ENCODE data around the gene ACP3.

ACP3 gene

GRCh38 chr3:132283916-132284405 is 33.2 kb upstream of the ACP3 start:
- Histone ChIP-seq H3K9ac (ENCODE audit: insufficient read length, low read depth) (no peak overlapping the region), H3K4me3 (ENCODE audit: insufficient read length, low read depth) (no peak overlapping the region), H3K4me1 (ENCODE audit: insufficient read depth, insufficient read length) (peaks cover 4% of the 10 kb centered on the region), H3K9me3 (ENCODE audit: insufficient read depth, low read length) (peaks cover 17% of the 10 kb centered on the region; the same call in 1 of the 2 replicates), H3K36me3 (ENCODE audit: insufficient read depth, insufficient read length, low read length) (no peaks in the 10 kb centered on the region), H3K27me3 (ENCODE audit: insufficient read depth, insufficient read length) (no peaks in the 10 kb centered on the region)
- DNase-seq (ENCODE audit: low read depth, low spot score) = no peak
- no peak for TF ChIP-seq YY1 (IDR thresholded peaks at IDR 0.05; ENCODE audit: insufficient read depth, insufficient read length)
- TF ChIP-seq ZNF274 (IDR thresholded peaks at IDR 0.05; ENCODE audit: low read depth, low read length) = no peak
- TF ChIP-seq SUZ12 (IDR thresholded peaks at IDR 0.05; ENCODE audit: extremely low read depth, insufficient read depth, insufficient read length) = no peak

DNA sequence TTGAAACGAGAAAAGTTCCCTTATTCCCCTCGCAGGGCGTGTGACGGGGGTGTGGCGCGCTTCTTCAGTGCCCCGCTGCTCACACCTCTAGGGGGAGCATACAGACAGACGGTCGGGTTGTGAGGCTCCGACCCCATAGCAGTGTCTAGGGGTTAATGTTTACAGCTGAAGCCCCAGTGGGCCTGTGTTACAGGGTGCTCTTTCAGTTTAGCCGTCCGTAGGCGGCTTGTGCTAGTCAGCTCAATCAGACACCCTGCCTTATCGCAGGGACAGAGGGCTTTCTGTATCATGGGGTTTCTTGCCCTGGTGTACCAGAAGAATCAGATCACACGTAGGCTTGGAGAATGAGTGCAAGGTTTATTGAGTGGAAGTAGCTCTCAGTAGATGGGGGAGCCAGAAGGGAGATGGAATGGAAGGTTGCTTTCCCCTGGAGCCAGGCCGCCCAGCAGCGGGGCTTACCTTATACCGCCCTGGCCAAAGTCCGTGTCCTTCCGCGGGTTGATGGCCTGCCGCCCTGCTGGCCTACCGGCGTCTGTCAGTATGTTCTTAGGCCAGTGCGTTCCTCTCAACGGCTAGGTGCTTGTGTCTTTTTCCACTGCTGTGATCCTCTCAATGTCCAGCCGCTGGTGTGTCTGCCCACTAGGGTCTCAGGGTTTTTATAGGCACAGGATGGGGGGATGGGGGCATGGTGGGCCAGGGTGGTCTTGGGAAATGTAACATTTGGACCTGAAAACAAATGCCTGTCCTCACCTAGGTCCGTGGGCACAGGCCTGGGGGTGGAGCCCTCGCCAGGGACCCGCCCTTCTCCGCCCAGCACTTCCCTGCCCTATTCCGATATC is 32.2 kb upstream of the ACP3 start:
- DNase-seq (ENCODE audit: low read depth, low spot score) = no peak
- H3K4me1 ChIP-seq (ENCODE audit: insufficient read depth, insufficient read length) = peaks cover 4% of the 10 kb centered on the region
- no peak overlapping the region for H3K9ac ChIP-seq (ENCODE audit: insufficient read length, low read depth)
- H3K9me3 ChIP-seq (ENCODE audit: insufficient read depth, low read length) = peaks cover 17% of the 10 kb centered on the region; the same call in 1 of the 2 replicates
- H3K4me3 ChIP-seq (ENCODE audit: insufficient read length, low read depth) = no peak overlapping the region
- TF ChIP-seq SUZ12 (IDR thresholded peaks at IDR 0.05; ENCODE audit: extremely low read depth, insufficient read depth, insufficient read length) (no peak), ZNF274 (IDR thresholded peaks at IDR 0.05; ENCODE audit: low read depth, low read length) (no peak), YY1 (IDR thresholded peaks at IDR 0.05; ENCODE audit: insufficient read depth, insufficient read length) (no peak)
- no peaks in the 10 kb centered on the region for H3K36me3 ChIP-seq (ENCODE audit: insufficient read depth, insufficient read length, low read length)
- no peaks in the 10 kb centered on the region for H3K27me3 ChIP-seq (ENCODE audit: insufficient read depth, insufficient read length)

DNA sequence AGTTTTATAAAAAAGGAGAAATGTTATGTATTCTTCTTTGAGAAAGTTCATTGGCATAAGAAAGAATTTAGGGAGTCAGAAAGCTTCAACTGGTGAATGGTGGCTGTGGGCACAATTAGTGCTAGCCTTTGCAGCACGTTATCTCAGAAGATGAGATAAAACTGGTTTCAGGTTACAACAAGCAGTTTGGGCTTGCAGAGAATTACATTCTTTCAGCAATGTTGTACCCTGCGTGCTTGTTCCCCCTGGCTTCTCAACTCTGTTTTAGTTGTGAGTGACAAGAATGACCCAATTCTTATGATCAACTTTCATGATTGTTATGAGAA is 31.6 kb upstream of the ACP3 start:
- H3K36me3 ChIP-seq (ENCODE audit: insufficient read depth, insufficient read length, low read length) = no peaks in the 10 kb centered on the region
- peaks cover 17% of the 10 kb centered on the region; the same call in 1 of the 2 replicates for H3K9me3 ChIP-seq (ENCODE audit: insufficient read depth, low read length)
- no peak overlapping the region for H3K4me3 ChIP-seq (ENCODE audit: insufficient read length, low read depth)
- no peaks in the 10 kb centered on the region for H3K27me3 ChIP-seq (ENCODE audit: insufficient read depth, insufficient read length)
- no peak for DNase-seq (ENCODE audit: low read depth, low spot score)
- no peak for TF ChIP-seq SUZ12 (IDR thresholded peaks at IDR 0.05; ENCODE audit: extremely low read depth, insufficient read depth, insufficient read length)
- TF ChIP-seq ZNF274 (IDR thresholded peaks at IDR 0.05; ENCODE audit: low read depth, low read length) = no peak
- no peak for TF ChIP-seq YY1 (IDR thresholded peaks at IDR 0.05; ENCODE audit: insufficient read depth, insufficient read length)
- peaks cover 4% of the 10 kb centered on the region for H3K4me1 ChIP-seq (ENCODE audit: insufficient read depth, insufficient read length)
- no peak overlapping the region for H3K9ac ChIP-seq (ENCODE audit: insufficient read length, low read depth)

DNA sequence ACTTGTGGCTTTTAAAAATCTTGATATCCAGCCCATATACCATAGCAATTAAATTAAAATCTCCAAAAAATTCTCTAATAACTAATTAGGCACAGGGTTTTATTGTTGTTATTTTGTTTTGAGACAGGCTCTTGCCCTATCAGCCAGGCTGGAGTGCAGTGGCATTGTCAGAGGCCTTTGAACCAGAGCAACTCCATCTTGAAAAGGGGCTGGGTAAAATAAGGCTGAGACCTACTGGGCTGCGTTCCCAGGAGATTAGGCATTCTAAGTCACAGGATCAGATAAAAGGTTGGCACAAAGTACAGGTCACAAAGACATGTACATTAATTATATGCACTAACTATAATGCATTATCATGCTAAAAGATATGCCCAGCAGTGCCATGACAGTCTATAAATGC is 31.2 kb upstream of the ACP3 start:
- DNase-seq (ENCODE audit: low read depth, low spot score) = no peak

DNA sequence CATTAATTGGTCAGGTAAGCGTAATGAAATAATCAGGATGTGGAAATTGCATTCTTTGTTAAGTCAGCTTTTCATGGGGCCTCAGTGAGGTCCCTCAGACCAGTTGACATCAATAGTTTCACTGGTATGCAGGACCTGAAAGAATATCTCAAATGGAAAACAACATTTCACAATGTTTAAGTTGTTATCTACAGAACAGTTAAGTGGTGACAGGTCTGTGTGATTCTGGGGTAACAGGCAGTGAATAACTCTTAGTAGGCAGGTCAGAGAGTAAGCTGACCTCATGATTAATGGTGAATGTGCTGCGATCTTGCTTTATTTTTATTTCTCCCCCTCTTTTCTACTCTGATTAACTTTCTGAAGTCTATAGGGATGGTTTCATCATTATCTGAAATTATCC is 28.9 kb upstream of the ACP3 start:
- DNase-seq (ENCODE audit: low read depth, low spot score) = no peak
- no peak overlapping the region for H3K4me3 ChIP-seq (ENCODE audit: insufficient read length, low read depth)
- no peak overlapping the region for H3K9ac ChIP-seq (ENCODE audit: insufficient read length, low read depth)
- peaks cover 4% of the 10 kb centered on the region for H3K4me1 ChIP-seq (ENCODE audit: insufficient read depth, insufficient read length)
- no peak for TF ChIP-seq YY1 (IDR thresholded peaks at IDR 0.05; ENCODE audit: insufficient read depth, insufficient read length)
- TF ChIP-seq SUZ12 (IDR thresholded peaks at IDR 0.05; ENCODE audit: extremely low read depth, insufficient read depth, insufficient read length) = no peak
- TF ChIP-seq ZNF274 (IDR thresholded peaks at IDR 0.05; ENCODE audit: low read depth, low read length) = no peak
- peaks cover 17% of the 10 kb centered on the region; the same call in 1 of the 2 replicates for H3K9me3 ChIP-seq (ENCODE audit: insufficient read depth, low read length)
- no peaks in the 10 kb centered on the region for H3K27me3 ChIP-seq (ENCODE audit: insufficient read depth, insufficient read length)
- no peaks in the 10 kb centered on the region for H3K36me3 ChIP-seq (ENCODE audit: insufficient read depth, insufficient read length, low read length)

More for the DNA sequence above, 31.2 kb upstream of the ACP3 start:
- Histone ChIP-seq H3K27me3 (ENCODE audit: insufficient read depth, insufficient read length) (no peaks in the 10 kb centered on the region), H3K9ac (ENCODE audit: insufficient read length, low read depth) (no peak overlapping the region), H3K4me3 (ENCODE audit: insufficient read length, low read depth) (no peak overlapping the region), H3K9me3 (ENCODE audit: insufficient read depth, low read length) (peaks cover 17% of the 10 kb centered on the region; the same call in 1 of the 2 replicates), H3K36me3 (ENCODE audit: insufficient read depth, insufficient read length, low read length) (no peaks in the 10 kb centered on the region), H3K4me1 (ENCODE audit: insufficient read depth, insufficient read length) (peaks cover 4% of the 10 kb centered on the region)
- TF ChIP-seq SUZ12 (IDR thresholded peaks at IDR 0.05; ENCODE audit: extremely low read depth, insufficient read depth, insufficient read length) = no peak
- no peak for TF ChIP-seq YY1 (IDR thresholded peaks at IDR 0.05; ENCODE audit: insufficient read depth, insufficient read length)
- TF ChIP-seq ZNF274 (IDR thresholded peaks at IDR 0.05; ENCODE audit: low read depth, low read length) = no peak

DNA sequence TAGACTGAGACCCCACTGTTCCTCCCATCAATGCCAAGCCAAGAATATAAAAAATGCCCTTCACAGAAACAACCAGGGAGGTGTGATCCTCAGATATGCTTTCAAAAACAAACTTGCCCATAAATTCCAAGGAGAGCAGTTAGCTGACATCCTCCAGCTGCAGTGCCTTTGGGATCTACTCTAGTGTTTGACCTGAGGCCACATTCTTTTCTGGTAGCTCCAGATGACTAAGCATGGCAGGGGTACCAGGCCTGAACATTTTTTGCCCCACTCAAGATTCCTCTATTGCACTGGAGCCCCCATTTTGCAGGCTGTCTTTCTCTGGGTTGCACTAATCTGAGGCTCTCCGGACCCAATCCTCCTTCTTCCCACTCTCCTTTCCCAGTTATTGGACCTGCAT is 27.9 kb upstream of the ACP3 start:
- TF ChIP-seq SUZ12 (IDR thresholded peaks at IDR 0.05; ENCODE audit: extremely low read depth, insufficient read depth, insufficient read length) (no peak), YY1 (IDR thresholded peaks at IDR 0.05; ENCODE audit: insufficient read depth, insufficient read length) (no peak), ZNF274 (IDR thresholded peaks at IDR 0.05; ENCODE audit: low read depth, low read length) (no peak)
- Histone ChIP-seq H3K36me3 (ENCODE audit: insufficient read depth, insufficient read length, low read length) (no peaks in the 10 kb centered on the region), H3K27me3 (ENCODE audit: insufficient read depth, insufficient read length) (no peaks in the 10 kb centered on the region), H3K9ac (ENCODE audit: insufficient read length, low read depth) (no peak overlapping the region), H3K9me3 (ENCODE audit: insufficient read depth, low read length) (peaks cover 17% of the 10 kb centered on the region; the same call in 1 of the 2 replicates), H3K4me1 (ENCODE audit: insufficient read depth, insufficient read length) (peaks cover 4% of the 10 kb centered on the region), H3K4me3 (ENCODE audit: insufficient read length, low read depth) (no peak overlapping the region)
- no peak for DNase-seq (ENCODE audit: low read depth, low spot score)

- TF ChIP-seq SUZ12 (IDR thresholded peaks at IDR 0.05; ENCODE audit: extremely low read depth, insufficient read depth, insufficient read length) = no peak
- no peak for TF ChIP-seq ZNF274 (IDR thresholded peaks at IDR 0.05; ENCODE audit: low read depth, low read length)
- TF ChIP-seq YY1 (IDR thresholded peaks at IDR 0.05; ENCODE audit: insufficient read depth, insufficient read length) = no peak
- peaks cover 17% of the 10 kb centered on the region; the same call in 1 of the 2 replicates for H3K9me3 ChIP-seq (ENCODE audit: insufficient read depth, low read length)
- H3K4me3 ChIP-seq (ENCODE audit: insufficient read length, low read depth) = no peak overlapping the region
- DNase-seq (ENCODE audit: low read depth, low spot score) = no peak
- no peaks in the 10 kb centered on the region for H3K36me3 ChIP-seq (ENCODE audit: insufficient read depth, insufficient read length, low read length)
- H3K9ac ChIP-seq (ENCODE audit: insufficient read length, low read depth) = no peak overlapping the region
- H3K27me3 ChIP-seq (ENCODE audit: insufficient read depth, insufficient read length) = no peaks in the 10 kb centered on the region
- H3K4me1 ChIP-seq (ENCODE audit: insufficient read depth, insufficient read length) = no peaks in the 10 kb centered on the region
Observed at GRCh38 chr3:132290833-132291232, 26.4 kb upstream of the ACP3 start.
